Body of pancreas (tissue), 4 donors: Measurements from ENCODE around the gene PAK5. TPM values are rescaled to one million over a fixed set of nuclear protein-coding genes. Genes with fewer than 3 reads are reported as not detected.

Source experiments
- ATAC-seq: fragments of 150-250 bp; one replicate; pipeline ENCODE4 v1.9.1; 2016
- DNase-seq, 4 donors: peaks; one replicate each; pipeline ENCODE4 v3.0.0-alpha.2; 2019
- H3K27ac ChIP-seq, 4 donors: fragments of 200-600 bp; sonication (generic); 1 replicate in 3 of 4; 2 replicates in 1 of 4; pipeline versions ENCODE4 v1.5.1 to v1.6.1; 2016 to 2019; ENCODE audit warnings: mild to moderate bottlenecking in 1 of 4, mixed read lengths in 1 of 4, moderate library complexity in 1 of 4
- H3K27me3 ChIP-seq, 2 donors: fragments of 200-600 bp; sonication (generic); one replicate each; pipeline ENCODE4 v1.6.0; 2016; ENCODE audit warnings: mild to moderate bottlenecking in 1 of 2
- H3K36me3 ChIP-seq, 2 donors: fragments of 200-600 bp; sonication (generic); replicated peaks in 1 of 2; 2 replicates each; pipeline ENCODE4 v1.5.1; 2016; ENCODE audit warnings: low read depth in 2 of 2; ENCODE audit not compliant: insufficient read depth in 1 of 2
- H3K4me1 ChIP-seq: fragments of 200-600 bp; sonication (generic); one replicate; pipeline ENCODE4 v1.6.0; 2016
- H3K4me3 ChIP-seq, 2 donors: fragments of 200-600 bp; sonication (generic); 1 replicate in 1 of 2; 2 replicates in 1 of 2; pipeline ENCODE4 v1.5.1; 2016 to 2019
- H3K9me3 ChIP-seq, 3 donors: fragments of 200-600 bp; sonication (generic); 1 replicate in 2 of 3; 2 replicates in 1 of 3; pipeline ENCODE4 v1.5.1; 2016
- CTCF ChIP-seq, 7 experiments: fragments of 450-650 bp in 4 of 7; fragments of 200-600 bp in 3 of 7; sonication (generic) in 3 of 7; IDR thresholded peaks; one replicate each; pipeline ENCODE4 v1.5.1; 2016 to 2019; ENCODE audit warnings: antibody characterized with exemption in 7 of 7
- POLR2A ChIP-seq, 3 donors: fragments of 450-650 bp; IDR thresholded peaks; one replicate each; pipeline ENCODE4 v1.6.1; 2016; ENCODE audit warnings: antibody characterized with exemption in 3 of 3, mild to moderate bottlenecking in 2 of 3
- WGBS, 2 donors: methylation state at CpG; one replicate each; pipeline ENCODE4 v1.1.5; 2017; 5-methylcytosine and 5-hydroxymethylcytosine counted together
- intact Hi-C: fragments of 100-400 bp; cut with DNase I; formaldehyde crosslinking; loops from one replicate; pipeline ENCODE4 v1.15.1; 2023
- total RNA-seq, 2 donors: library from RNA; depleted of rRNA; stranded (reverse); fragments of >200 nt; gene quantifications; one replicate each; pipeline ENCODE4 v1.1.0, GENCODE V29; 2016

The PAK5 gene
- total RNA-seq, 2 donors from 2014 or later = 0.33 to 0.52 TPM

- intact Hi-C loops = no loop called here
- ATAC-seq (no peak), DNase-seq (no peak)
- Histone ChIP-seq H3K4me1 (peaks cover 14% of the 10 kb centered on the region), H3K36me3 (no peaks in the 10 kb centered on the region), H3K27ac (no peak overlapping the region), H3K9me3 (no peaks in the 10 kb centered on the region), H3K27me3 (no peaks in the 10 kb centered on the region), H3K4me3 (no peak overlapping the region)
- no peak for TF ChIP-seq CTCF (IDR thresholded peaks at IDR 0.05)
- no peak for TF ChIP-seq POLR2A (IDR thresholded peaks at IDR 0.05)
Observed at GRCh38 chr20:9829835-9830234, 9.0 kb downstream of the PAK5 start.

DNA sequence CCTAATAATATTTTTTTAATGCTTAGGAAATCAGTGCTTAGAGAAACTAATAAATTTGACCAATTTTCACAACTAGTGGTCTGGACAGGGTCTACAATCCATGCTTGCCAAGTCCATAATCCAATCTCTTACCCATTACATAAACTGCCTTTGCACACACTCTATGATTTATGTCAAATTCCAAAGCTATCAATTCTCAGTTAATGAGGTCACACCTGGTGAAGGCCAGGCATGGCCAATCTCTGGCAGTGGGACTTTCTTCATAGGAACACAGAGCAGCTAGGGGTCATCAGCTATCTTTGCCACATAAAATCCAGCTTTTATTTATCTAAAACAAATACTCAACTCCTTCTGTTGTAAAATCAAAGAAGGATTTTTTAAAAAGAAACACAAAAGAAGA, 21.2 kb downstream of the PAK5 start:
- intact Hi-C loops = no loop called here
- TF ChIP-seq POLR2A (IDR thresholded peaks at IDR 0.05) (no peak), CTCF (IDR thresholded peaks at IDR 0.05) (no peak)
- DNase-seq (peak in 1 of 4 donors; percentile 11), ATAC-seq (peak; percentile 65)
- H3K4me1 ChIP-seq = no peaks in the 10 kb centered on the region
- no peaks in the 10 kb centered on the region for H3K36me3 ChIP-seq
- H3K27ac ChIP-seq = peak overlapping the region in 2 of 4 donors; percentile 24 to 29
- H3K4me3 ChIP-seq = no peak overlapping the region
- no peaks in the 10 kb centered on the region for H3K9me3 ChIP-seq
- H3K27me3 ChIP-seq = no peaks in the 10 kb centered on the region

- Histone ChIP-seq H3K27me3 (no peaks in the 10 kb centered on the region), H3K4me3 (no peak overlapping the region), H3K4me1 (no peaks in the 10 kb centered on the region), H3K27ac (no peak overlapping the region), H3K36me3 (no peaks in the 10 kb centered on the region), H3K9me3 (no peaks in the 10 kb centered on the region)
- no peak for DNase-seq
- ATAC-seq = no peak
- intact Hi-C loops = no loop called here
- TF ChIP-seq POLR2A (IDR thresholded peaks at IDR 0.05) = no peak
- no peak for TF ChIP-seq CTCF (IDR thresholded peaks at IDR 0.05)
Observed at GRCh38 chr20:9815632-9816031, 23.2 kb downstream of the PAK5 start.

- Histone ChIP-seq H3K4me3 (no peak overlapping the region), H3K4me1 (no peaks in the 10 kb centered on the region), H3K27me3 (no peaks in the 10 kb centered on the region), H3K27ac (no peak overlapping the region), H3K9me3 (no peaks in the 10 kb centered on the region), H3K36me3 (no peaks in the 10 kb centered on the region)
- TF ChIP-seq POLR2A (IDR thresholded peaks at IDR 0.05) (no peak), CTCF (IDR thresholded peaks at IDR 0.05) (no peak)
- intact Hi-C loops = no loop called here
- ATAC-seq = no peak
- 55 to 58% methylated on average over 1 of the region's 1 CpG for WGBS, 2 donors
- no peak for DNase-seq
Observed at GRCh38 chr20:9810738-9811137, 28.1 kb downstream of the PAK5 start.

DNA sequence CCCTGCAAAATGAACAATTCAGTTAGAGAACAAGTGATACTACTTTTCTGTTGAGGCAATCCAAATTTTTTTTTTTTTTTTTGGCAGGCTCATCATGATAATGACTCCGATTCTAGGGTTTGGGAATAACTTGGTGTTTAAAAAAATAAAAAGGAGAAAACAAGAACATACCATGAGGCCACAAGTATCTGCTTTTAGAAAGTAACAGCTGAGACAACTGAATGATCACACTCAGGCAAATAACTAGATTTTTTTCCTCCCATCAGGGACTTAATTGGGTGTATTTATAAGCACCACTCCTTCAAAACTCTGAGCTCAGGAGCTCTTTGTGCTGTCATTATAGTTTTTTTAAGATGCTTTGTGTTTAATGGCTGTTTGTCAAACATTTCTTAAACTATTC, 29.6 kb downstream of the PAK5 start:
- H3K27me3 ChIP-seq = no peaks in the 10 kb centered on the region
- no peak for DNase-seq
- no peaks in the 10 kb centered on the region for H3K36me3 ChIP-seq
- H3K4me3 ChIP-seq = no peak overlapping the region
- no peak for ATAC-seq
- intact Hi-C loops = no loop called here
- TF ChIP-seq POLR2A (IDR thresholded peaks at IDR 0.05) (no peak), CTCF (IDR thresholded peaks at IDR 0.05) (no peak)
- H3K4me1 ChIP-seq = no peaks in the 10 kb centered on the region
- no peak overlapping the region for H3K27ac ChIP-seq
- WGBS, 2 donors = 36 to 46% methylated on average over 1 of the region's 1 CpG
- no peaks in the 10 kb centered on the region for H3K9me3 ChIP-seq
